GM12878 (cell line): ENCODE data around the gene EGFR.

Experiments used
- ATF7 ChIP-seq: fragments of 450-650 bp; IDR thresholded peaks from 2 replicates; pipeline ENCODE4 v1.6.1; 2016; ENCODE audit warnings: low read depth, mild to moderate bottlenecking
- GABPA ChIP-seq: IDR thresholded peaks from 2 replicates; pipeline ENCODE4 v1.6.1; 2014; ENCODE audit warnings: antibody characterized with exemption, low read depth, mild to moderate bottlenecking, inconsistent platforms
- SPI1 ChIP-seq: IDR thresholded peaks from 2 replicates; pipeline ENCODE4 v1.6.1; 2011; ENCODE audit warnings: low read depth, mild to moderate bottlenecking, low read length, moderate library complexity, borderline replicate concordance; ENCODE audit not compliant: insufficient read depth
- TF ChIP-seq, protein P1 (sequence below), 3 experiments: IDR thresholded peaks in 2 of 3; conservative IDR thresholded peaks in 1 of 3; 2 replicates each; pipeline ENCODE4 v1.5.1; 2011; ENCODE audit warnings: low read depth in 3 of 3, low read length in 3 of 3, mild to moderate bottlenecking in 3 of 3, control low read depth in 2 of 3, moderate library complexity in 2 of 3, inconsistent platforms in 1 of 3, mixed read lengths in 1 of 3; ENCODE audit not compliant: control insufficient read depth in 2 of 3, insufficient read depth in 1 of 3; ENCODE audit errors: extremely low read depth in 1 of 3

DNA sequence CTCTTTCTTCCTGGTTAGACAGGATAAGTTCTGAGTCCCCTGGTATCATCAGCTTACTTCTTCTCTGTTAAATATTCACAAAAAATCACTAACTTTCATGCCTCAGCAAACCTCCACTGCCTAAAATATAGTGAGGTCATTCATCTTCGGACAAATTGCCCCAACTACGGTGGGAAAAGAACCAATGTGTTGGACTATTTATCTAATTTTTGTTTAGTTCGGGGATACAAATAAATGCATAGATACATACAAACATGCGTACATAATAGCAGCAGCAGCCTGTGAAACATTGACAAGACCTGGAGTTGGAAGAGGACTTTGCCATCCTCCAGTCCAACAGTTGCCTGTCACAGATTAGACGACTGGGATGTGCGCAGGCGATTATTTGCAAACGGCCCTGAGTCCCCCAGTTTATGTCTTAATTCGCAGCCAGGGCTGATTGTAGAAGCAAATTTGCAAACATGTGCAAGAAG is 51.5 kb downstream of the EGFR start:
- TF ChIP-seq ATF7 (no peak), SPI1 (no peak), GABPA (no peak)
- TF ChIP-seq, protein P1, sequence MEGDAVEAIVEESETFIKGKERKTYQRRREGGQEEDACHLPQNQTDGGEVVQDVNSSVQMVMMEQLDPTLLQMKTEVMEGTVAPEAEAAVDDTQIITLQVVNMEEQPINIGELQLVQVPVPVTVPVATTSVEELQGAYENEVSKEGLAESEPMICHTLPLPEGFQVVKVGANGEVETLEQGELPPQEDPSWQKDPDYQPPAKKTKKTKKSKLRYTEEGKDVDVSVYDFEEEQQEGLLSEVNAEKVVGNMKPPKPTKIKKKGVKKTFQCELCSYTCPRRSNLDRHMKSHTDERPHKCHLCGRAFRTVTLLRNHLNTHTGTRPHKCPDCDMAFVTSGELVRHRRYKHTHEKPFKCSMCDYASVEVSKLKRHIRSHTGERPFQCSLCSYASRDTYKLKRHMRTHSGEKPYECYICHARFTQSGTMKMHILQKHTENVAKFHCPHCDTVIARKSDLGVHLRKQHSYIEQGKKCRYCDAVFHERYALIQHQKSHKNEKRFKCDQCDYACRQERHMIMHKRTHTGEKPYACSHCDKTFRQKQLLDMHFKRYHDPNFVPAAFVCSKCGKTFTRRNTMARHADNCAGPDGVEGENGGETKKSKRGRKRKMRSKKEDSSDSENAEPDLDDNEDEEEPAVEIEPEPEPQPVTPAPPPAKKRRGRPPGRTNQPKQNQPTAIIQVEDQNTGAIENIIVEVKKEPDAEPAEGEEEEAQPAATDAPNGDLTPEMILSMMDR (IDR thresholded peaks at IDR 0.05 in 2 of 3, conservative IDR thresholded peaks at IDR 0.05 in 1 of 3; ENCODE audit: control insufficient read depth in 2 of 3, extremely low read depth in 1 of 3, insufficient read depth in 1 of 3, low read depth in 3 of 3, low read length in 3 of 3), result no peak
